Small intestine (tissue), 7 donors: Measurements from ENCODE around the gene RBPMS2. TPM values are rescaled to one million over a fixed set of nuclear protein-coding genes. Genes with fewer than 3 reads are reported as not detected.

ENCODE experiments used
- DNase-seq, 2 donors: peaks; one replicate each; pipeline versions ENCODE4 v3.0.0 to v3.0.0-alpha.2; 2013
- FAIRE-seq: peaks from 2 replicates; lab custom pipeline; 2012; peaks lifted over from hg19 to GRCh38; lab: Jason Lieb, UNC
- H3K27ac ChIP-seq, 3 donors: one replicate each; pipeline ENCODE4 v1.5.1; 2013; ENCODE audit warnings: low read length in 2 of 3, mild to moderate bottlenecking in 2 of 3, control low read depth in 1 of 3, inconsistent platforms in 1 of 3, low read depth in 1 of 3, moderate library complexity in 1 of 3
- H3K27me3 ChIP-seq, 3 donors: one replicate each; pipeline ENCODE4 v1.6.1; 2013; ENCODE audit warnings: low read length in 3 of 3, inconsistent platforms in 1 of 3; ENCODE audit not compliant: control insufficient read depth in 3 of 3, insufficient read depth in 3 of 3
- H3K36me3 ChIP-seq, 3 donors: one replicate each; pipeline ENCODE4 v1.6.1; 2013; ENCODE audit warnings: low read length in 3 of 3, inconsistent platforms in 1 of 3, low read depth in 1 of 3, mild to moderate bottlenecking in 1 of 3, moderate library complexity in 1 of 3; ENCODE audit not compliant: control insufficient read depth in 3 of 3, insufficient read depth in 2 of 3
- H3K4me1 ChIP-seq, 3 donors: one replicate each; pipeline ENCODE4 v1.6.1; 2013; ENCODE audit warnings: low read length in 2 of 3, inconsistent platforms in 1 of 3, low read depth in 1 of 3, mild to moderate bottlenecking in 1 of 3, moderate library complexity in 1 of 3; ENCODE audit not compliant: control insufficient read depth in 3 of 3, insufficient read depth in 2 of 3
- H3K4me3 ChIP-seq, 3 donors: one replicate each; pipeline ENCODE4 v1.5.1; 2013; ENCODE audit warnings: low read length in 3 of 3, control low read depth in 1 of 3, inconsistent platforms in 1 of 3, low read depth in 1 of 3, mild to moderate bottlenecking in 1 of 3, moderate library complexity in 1 of 3
- H3K9me3 ChIP-seq, 2 donors: one replicate each; pipeline ENCODE4 v1.6.1; 2013; ENCODE audit warnings: low read depth in 1 of 2, low read length in 1 of 2; ENCODE audit not compliant: control insufficient read depth in 2 of 2, insufficient read depth in 1 of 2
- WGBS, 3 donors: extraction: QIAGEN DNeasy Blood & Tissue Kit; methylation state at CpG; one replicate each; pipeline ENCODE4 v1.1.7; 2013; 5-methylcytosine and 5-hydroxymethylcytosine counted together
- polyA plus RNA-seq, 4 donors: library from polyadenylated mRNA; stranded (reverse) in 3 of 4; unstranded in 1 of 4; fragments of 200-250 nt in 3 of 4; fragments of 120-200 nt in 1 of 4; gene quantifications; one replicate each; pipeline versions ENCODE4 v1.2.1 to v1.2.3, GENCODE V29; 2013
- donor health status: healthy with polysubstance abuse.
- donor health status: control.
- donor health status: control.
- donor health status: Bipolar disorder and iron deficiency.
- donor health status: healthy.

The RBPMS2 gene
- polyA plus RNA-seq, 4 donors: 1.6 to 5.1 (median 4.1) TPM; not detected in 1

DNA sequence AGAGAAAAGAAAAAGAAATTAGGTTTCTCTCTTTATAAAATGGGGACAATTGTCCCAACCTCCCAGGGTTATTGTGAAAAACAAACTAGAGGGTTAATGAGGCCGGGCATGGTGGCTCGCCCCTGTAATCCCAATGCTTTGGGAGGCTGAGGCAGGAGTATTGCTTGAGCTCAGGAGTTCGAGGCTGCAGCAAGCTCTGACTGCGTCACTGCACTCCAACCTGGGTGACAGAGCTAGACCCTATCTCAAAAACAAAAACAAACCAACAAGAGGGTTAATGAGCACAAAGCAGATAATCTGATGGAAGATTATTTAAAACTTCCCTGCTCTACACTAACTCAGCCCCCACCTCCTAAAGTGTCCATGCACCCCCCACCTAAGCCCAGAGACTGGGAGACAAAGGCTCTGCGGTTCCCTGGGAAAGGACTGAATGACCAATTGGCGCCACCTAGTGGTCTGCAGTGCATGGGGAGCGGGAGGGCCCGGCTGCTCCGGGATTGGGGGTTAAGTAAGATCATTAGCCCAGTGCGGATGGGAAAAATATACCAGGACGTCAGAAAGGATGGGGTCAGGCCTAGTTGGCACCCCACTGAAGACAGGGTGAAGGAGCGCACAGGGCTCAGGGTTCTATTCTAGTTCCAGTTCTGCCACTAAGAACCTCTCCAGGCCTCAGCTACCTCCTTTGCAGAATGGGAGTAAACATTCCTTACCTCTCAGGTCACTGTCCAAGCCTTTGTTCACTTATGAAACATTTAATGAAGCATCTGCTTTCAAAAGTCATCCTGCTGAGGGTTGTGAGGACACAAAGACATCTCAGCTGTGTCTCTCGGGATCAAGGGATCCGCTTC is 34.5 kb upstream of the RBPMS2 start:
- DNase-seq (peak; percentile 73 to 83), FAIRE-seq (no peak)
- Histone ChIP-seq H3K9me3 (no peaks in the 10 kb centered on the region), H3K4me3 (no peak overlapping the region), H3K4me1 (no peaks in the 10 kb centered on the region), H3K27me3 (no peaks in the 10 kb centered on the region), H3K36me3 (no peaks in the 10 kb centered on the region), H3K27ac (no peak overlapping the region)
- 32 to 33% (median 33%) methylated on average over 14 of the region's 14 CpGs for WGBS, 3 donors

DNA sequence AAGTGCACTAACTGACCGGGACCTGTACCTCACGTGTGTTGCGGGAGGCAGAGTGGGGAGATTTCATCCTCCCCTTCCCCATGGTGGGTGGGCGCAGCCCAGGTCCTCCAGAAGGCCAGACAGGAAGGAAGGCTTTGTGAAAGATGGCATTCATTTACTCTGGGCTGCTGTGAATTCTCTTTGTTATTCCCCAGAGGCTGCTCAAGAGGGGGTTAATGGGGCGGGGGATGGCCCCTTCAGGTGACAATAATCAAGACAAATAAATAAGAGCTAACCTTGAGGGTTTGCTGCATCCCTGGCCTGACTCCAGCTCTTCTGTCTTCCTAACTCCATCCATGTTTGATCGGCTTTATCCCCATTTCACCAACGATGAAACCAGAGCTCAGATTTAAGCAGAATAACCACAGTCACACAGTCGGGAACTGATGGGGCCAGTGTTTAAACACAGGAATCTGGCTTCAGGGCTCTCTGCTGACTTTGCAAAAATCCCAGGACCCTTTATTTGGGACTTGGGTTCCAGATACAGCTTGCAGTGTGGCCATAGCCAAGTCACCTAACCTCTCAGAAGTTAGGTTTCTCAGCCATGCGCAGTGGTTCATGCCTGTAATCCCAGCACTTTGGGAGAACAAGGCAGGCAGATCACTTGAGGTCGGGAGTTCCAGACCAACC is 33.5 kb upstream of the RBPMS2 start:
- no peaks in the 10 kb centered on the region for H3K4me1 ChIP-seq
- no peak for FAIRE-seq
- H3K36me3 ChIP-seq: no peaks in the 10 kb centered on the region
- no peak overlapping the region for H3K27ac ChIP-seq
- no peaks in the 10 kb centered on the region for H3K27me3 ChIP-seq
- no peak overlapping the region for H3K4me3 ChIP-seq
- 76 to 80% (median 78%) methylated on average over 10 of the region's 10 CpGs for WGBS, 3 donors
- no peaks in the 10 kb centered on the region for H3K9me3 ChIP-seq
- DNase-seq: no peak

DNA sequence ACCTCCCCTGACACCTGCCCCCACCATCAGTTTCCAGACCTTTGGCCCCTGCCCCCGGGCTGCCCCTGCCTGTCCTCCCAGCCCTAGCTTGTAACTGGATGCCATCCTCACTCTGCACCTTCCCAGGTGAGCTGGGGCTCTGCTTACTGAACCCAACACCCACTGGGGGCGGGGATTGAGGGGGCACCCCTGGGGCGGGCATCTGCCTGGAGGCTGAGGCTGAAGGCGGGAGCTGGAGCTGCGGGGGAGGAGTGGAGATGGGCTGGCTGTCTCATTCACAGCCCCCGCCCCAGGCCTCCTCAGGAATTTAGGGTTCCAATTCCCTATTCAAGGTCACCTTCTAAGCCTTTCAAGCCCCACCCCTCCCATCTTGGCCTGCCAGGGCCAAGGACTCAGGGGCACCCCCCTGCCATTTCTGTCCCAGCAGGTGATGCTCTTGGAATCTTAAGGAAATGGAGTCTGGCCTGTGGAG is 32.4 kb upstream of the RBPMS2 start:
- WGBS, 3 donors: 64 to 77% (median 65%) methylated on average over 5 to 6 of the region's 6 CpGs

DNA sequence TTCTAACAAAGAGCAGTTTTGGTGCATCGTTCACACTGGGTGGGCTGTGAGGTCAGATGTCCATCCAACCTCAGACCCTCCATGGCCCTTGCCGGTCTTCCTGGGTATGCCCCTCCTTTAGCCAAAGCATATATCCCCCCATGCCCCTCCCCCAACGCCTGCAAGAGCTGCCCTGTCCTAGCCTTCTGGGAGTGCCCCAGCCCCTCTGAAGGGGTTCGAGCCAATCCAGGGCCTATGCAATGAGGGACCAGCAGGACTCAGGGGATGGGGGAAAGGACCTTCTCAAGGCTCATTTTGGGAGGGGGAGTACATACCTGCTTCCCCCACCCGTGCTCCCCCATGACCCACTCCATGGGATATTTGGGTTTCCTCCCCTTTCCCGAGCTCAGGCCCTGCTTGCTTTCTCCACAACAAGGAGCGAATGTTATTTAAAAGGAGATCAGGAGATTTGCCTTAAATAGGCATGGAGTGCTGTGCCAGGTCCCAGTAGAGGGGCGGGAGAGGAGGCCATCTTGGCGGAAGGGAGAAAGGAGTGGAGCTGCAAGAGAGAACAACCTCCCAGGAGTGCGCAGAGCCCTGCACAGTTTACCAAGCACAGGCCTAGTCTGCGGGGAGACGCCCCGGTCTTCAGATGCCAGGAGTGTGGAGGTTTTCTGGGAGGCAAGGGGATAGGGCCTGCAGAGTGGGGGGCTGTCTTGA is 31.8 kb upstream of the RBPMS2 start:
- H3K36me3 ChIP-seq: no peaks in the 10 kb centered on the region
- WGBS, 3 donors: 79 to 81% (median 80%) methylated on average over 13 of the region's 13 CpGs
- no peak overlapping the region for H3K4me3 ChIP-seq
- peaks cover 0 to under 1% (median 0%) of the 10 kb centered on the region in 3 donors for H3K4me1 ChIP-seq
- no peaks in the 10 kb centered on the region for H3K27me3 ChIP-seq
- H3K9me3 ChIP-seq: no peaks in the 10 kb centered on the region
- DNase-seq (no peak), FAIRE-seq (no peak)
- peak overlapping the region in 1 of 3 donors; percentile 1 for H3K27ac ChIP-seq

More for the DNA sequence above, 32.4 kb upstream of the RBPMS2 start:
- Histone ChIP-seq H3K36me3 (no peaks in the 10 kb centered on the region), H3K27me3 (no peaks in the 10 kb centered on the region), H3K4me1 (no peaks in the 10 kb centered on the region), H3K4me3 (no peak overlapping the region), H3K9me3 (no peaks in the 10 kb centered on the region), H3K27ac (peak overlapping the region in 1 of 3 donors; percentile 36)
- FAIRE-seq (no peak), DNase-seq (no peak)

DNA sequence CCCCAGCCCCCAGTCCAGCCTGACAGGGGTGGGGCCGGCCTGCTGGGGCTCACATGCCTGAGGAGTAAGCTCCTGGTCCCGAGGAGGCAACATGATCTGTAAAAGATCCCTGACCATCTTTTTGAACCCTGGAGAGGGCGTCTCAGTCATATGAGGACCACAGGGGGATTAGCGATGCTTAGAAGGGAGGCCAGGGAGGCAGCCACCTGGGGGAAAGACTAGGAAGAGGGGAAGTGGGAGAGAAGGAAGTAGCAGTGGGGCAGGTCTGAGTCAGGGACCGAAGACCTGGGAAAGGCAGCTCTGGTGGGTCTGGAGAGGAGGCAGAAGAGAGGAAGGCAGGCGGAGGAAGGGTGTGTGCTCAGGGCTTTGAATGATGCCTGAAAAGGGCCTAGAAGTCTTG is 31.1 kb upstream of the RBPMS2 start:
- Histone ChIP-seq H3K4me3 (no peak overlapping the region), H3K4me1 (peaks cover 0 to 7% (median 0%) of the 10 kb centered on the region in 3 donors), H3K36me3 (no peaks in the 10 kb centered on the region), H3K9me3 (no peaks in the 10 kb centered on the region), H3K27ac (no peak overlapping the region), H3K27me3 (no peaks in the 10 kb centered on the region)
- WGBS, 3 donors: 80 to 84% (median 82%) methylated on average over 6 of the region's 6 CpGs
- FAIRE-seq (no peak), DNase-seq (no peak)

DNA sequence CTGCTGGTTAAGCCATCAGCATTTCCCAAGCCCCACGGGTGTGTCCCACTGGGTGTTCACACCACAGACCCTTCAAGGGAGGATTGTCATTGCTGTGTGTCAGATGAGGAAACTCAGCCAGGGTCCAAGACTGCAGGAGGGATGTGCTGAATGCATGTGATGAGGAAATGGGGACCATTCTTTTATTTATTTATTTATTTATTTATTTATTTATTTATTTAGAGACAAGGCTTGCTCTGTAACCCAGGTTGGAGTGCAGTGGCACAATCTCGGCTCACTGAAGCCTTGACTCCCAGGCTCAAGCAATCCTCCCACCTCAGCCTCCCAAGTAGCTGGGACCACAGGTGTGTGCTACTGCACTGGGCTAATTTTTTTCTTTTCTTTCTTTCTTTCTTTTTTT is 29.2 kb upstream of the RBPMS2 start:
- Histone ChIP-seq H3K27me3 (no peaks in the 10 kb centered on the region), H3K4me1 (peaks cover 0 to 7% (median 0%) of the 10 kb centered on the region in 3 donors), H3K36me3 (no peaks in the 10 kb centered on the region), H3K27ac (no peak overlapping the region), H3K4me3 (no peak overlapping the region), H3K9me3 (no peaks in the 10 kb centered on the region)
- DNase-seq (no peak), FAIRE-seq (no peak)
- WGBS, 3 donors: 37 to 63% (median 45%) methylated on average over 2 of the region's 2 CpGs

DNA sequence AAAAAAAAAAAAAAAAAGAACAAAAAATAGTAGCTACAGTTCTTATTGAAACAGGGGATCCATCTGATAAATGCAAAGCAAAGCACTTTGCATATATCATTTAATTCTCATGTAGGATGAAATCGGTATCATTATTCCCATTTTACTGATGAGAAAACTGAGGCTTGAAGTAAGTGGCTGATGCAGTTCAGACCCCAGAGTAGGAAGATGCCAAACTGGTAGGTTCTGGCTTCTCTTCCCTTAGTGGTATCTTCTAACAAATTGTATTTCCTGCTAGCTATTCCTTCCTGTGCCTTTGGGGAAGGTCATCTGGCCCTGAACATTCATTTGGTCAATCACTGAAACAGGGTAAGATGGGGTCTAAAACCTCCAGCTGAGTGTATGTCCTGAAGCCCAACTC is 28.1 kb upstream of the RBPMS2 start:
- no peak overlapping the region for H3K27ac ChIP-seq
- 93 to 100% (median 100%) methylated on average over 1 of the region's 1 CpG for WGBS, 3 donors

DNA sequence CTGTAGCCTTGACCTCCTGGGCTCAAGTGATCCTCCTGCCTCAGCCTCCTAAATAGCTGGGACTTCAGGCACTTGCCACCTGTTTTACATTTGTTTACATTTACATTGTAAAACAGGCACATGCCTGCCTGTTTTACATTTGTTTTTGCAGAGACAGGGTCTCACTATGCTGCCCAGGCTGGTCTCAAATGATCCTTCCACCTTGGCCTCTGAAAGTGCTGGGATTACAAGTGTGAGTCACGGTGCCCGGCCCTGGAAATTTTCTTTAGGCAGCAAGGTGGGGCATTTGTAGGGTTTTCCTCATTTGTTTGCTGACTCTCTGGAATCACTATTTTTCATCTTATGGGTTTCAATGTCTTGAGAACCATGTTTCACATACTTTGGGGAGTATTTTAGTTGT is 25.1 kb upstream of the RBPMS2 start:
- 83 to 99% (median 93%) methylated on average over 2 of the region's 2 CpGs for WGBS, 3 donors
- no peak for FAIRE-seq
- Histone ChIP-seq H3K9me3 (no peaks in the 10 kb centered on the region), H3K4me1 (peaks cover 0 to 7% (median 0%) of the 10 kb centered on the region in 3 donors), H3K4me3 (no peak overlapping the region), H3K36me3 (no peaks in the 10 kb centered on the region), H3K27me3 (no peaks in the 10 kb centered on the region), H3K27ac (no peak overlapping the region)
- no peak for DNase-seq

More for the DNA sequence above, 28.1 kb upstream of the RBPMS2 start:
- no peak for DNase-seq
- Histone ChIP-seq H3K27me3 (no peaks in the 10 kb centered on the region), H3K36me3 (no peaks in the 10 kb centered on the region), H3K4me1 (peaks cover 0 to 7% (median 0%) of the 10 kb centered on the region in 3 donors), H3K4me3 (no peak overlapping the region), H3K9me3 (no peaks in the 10 kb centered on the region)
- no peak for FAIRE-seq
